Right cardiac atrium (tissue), 5 donors: ENCODE results near the gene PHYKPL. TPM values are rescaled to one million over a fixed set of nuclear protein-coding genes. Genes with fewer than 3 reads are reported as not detected.

Source experiments
- polyA plus RNA-seq: library from polyadenylated mRNA; stranded (reverse); fragments of 200-250 nt; gene quantifications from one replicate; pipeline ENCODE4 v1.2.3, GENCODE V29; 2013
- total RNA-seq, 4 donors: library from RNA; stranded (reverse); fragmentation: NEBNext Ultra II Directional; extraction: Animal tissue kit (Norgen Biotek cat#: 25700); gene quantifications; one replicate each; pipeline ENCODE4 v1.2.1, GENCODE V29; 2021
- donor health status: healthy with polysubstance abuse.
- donor health status: DM: no; HTN: yes; CAD: no.
- donor health status: DM: no; HTN: no; CAD: no.
- donor health status: DM: no; HTN: yes; CAD: no; lungs with severe emphysema.
- donor health status: DM: yes; HTN: yes; CAD: no.

Gene PHYKPL
- total and polyA plus RNA-seq, 5 donors, result 35.3 to 53.6 (median 44.5) TPM

Other genes with a start within 250 kb of the PHYKPL start
- gene PROP1, start 236.6 kb downstream of the PHYKPL start, total RNA-seq, result not detected
- gene PROP1, start 236.6 kb downstream of the PHYKPL start, polyA plus RNA-seq, result not detected
- under 1 TPM; 0.15 to 0.54 (median 0.32) TPM for gene N4BP3, start 119.3 kb downstream of the PHYKPL start, total RNA-seq
- gene N4BP3, start 119.3 kb downstream of the PHYKPL start, polyA plus RNA-seq, result 0.79 TPM
- gene RMND5B, start 101.8 kb downstream of the PHYKPL start, total RNA-seq, result 10 to 100 TPM; 32.2 to 41.7 (median 34.2) TPM
- gene RMND5B, start 101.8 kb downstream of the PHYKPL start, polyA plus RNA-seq, result 33.5 TPM
- gene NHP2, start 78.9 kb downstream of the PHYKPL start, total RNA-seq, result 10 to 100 TPM; 62.3 to 88.4 (median 84.7) TPM
- 123 TPM for gene NHP2, start 78.9 kb downstream of the PHYKPL start, polyA plus RNA-seq
- gene GMCL2, start 45.4 kb downstream of the PHYKPL start, total RNA-seq, result not detected
- not detected for gene GMCL2, start 45.4 kb downstream of the PHYKPL start, polyA plus RNA-seq
- 100 to 1,000 TPM in 1 of 4 donors, 10 to 100 TPM in 3; 75.3 to 125 (median 86.9) TPM for gene HNRNPAB, start 28.3 kb downstream of the PHYKPL start, total RNA-seq
- 88.2 TPM for gene HNRNPAB, start 28.3 kb downstream of the PHYKPL start, polyA plus RNA-seq